GM21381 (cell line): ENCODE measurements around the gene ZNF831.

Experiments used
- ATAC-seq: cut with Tn5 transposase; IDR thresholded peaks from one replicate; pipeline ENCODE4 v1.9.1; 2021; ENCODE audit warnings: mild to moderate bottlenecking, moderate library complexity; ENCODE audit not compliant: unreplicated experiment

Gene ZNF831

GRCh38 chr20:59297686-59298085, 134.1 kb downstream of the ZNF831 start:
- ATAC-seq: no peak

DNA sequence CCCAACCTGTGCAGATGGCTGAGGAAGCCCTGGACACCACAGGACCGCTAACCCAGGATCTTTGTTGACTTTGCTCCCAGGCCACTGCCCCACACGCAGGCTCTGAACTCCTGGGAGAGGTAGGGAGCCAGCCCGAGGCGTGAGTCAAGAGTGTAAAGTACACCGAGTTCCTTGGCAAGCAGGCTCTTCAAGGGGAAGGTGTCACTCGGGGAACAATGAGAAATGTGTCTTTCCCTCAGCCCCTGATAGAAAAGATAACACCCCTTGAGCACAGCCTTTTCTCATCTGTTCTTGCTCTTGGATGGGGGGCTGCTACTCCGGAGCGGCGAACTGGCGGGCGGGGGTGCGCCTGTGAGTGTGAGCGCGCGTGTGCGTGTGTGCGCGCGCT, 136.3 kb downstream of the ZNF831 start:
- no peak for ATAC-seq

DNA sequence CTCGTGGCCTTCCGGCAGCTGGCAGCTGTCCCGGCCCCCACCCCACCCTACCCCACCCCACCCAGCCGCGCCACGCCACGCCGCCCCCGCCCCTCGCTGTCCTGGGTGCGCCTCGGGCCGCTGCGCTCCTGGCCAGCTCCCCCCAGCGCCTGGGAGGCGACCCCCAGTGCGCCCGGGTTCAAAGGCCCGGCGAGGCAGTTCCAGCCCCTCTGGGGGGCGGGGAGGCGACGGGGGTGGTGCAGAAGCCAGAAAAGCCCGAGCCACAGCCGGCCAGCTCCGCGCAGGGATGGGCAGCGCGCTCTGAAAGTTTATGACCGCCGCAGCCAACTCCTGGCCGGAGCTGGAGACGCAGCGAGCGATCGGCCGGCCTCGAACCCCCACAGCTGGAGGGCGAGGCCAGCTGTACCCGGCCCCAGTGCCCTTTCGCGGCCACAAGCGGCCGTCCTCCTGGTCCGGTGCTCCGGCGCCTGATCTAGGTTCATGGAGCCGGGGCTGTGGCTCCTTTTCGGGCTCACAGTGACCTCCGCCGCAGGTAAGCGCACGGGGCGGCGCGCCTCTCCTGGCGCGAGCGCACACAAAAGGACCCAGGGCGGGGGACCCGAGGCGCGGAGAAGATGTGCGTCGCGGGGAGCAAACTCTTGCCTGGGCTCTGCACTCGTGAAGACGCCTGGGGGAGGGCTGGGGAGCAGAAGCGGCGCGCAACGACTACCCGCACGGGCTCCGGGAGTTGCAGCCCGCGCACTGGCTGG, 136.9 kb downstream of the ZNF831 start, which contains the start of gene EDN3:
Gene EDN3, plus strand, starts transcription at position 279 of the 749 bp plus-strand sequence. Its CDS starts 202 bp downstream, at position 481.
- no peak for ATAC-seq

GRCh38 chr20:59301343-59302007, 137.9 kb downstream of the ZNF831 start:
- ATAC-seq: no peak

DNA sequence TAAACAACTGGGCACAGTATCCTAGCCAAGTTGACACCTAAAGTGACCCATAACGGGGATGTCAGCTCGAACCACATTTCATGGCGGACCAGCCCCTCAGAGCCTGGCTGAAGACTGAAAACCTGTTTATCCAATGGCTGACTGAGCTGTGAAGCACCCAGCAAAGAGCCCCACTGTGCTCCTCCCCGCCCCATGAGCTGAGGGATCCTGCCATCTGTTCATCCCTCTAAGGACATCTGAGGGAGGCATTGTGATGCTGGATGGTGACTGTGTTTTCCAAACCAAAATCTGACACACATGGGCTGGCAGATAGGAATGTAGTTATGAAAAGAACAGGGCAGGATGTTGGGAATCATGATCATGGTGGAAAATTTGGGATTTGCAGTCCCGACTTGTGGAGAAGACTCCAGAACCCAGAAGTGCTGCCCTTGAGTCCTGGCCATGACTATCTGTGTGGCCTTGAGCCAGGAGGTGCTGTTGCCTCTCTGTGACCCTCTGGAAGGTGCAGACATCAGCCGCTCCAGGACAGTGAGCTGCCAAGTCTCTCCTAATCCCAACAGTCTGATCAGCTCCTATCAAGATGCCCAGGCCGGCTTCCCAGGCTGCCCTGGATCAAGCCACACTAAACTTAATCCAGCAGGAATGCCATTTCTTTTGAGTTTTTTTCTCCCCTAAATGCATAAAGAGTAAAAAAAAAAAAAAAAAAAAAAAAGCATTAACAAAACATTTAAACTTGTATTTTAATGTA, 142.5 kb downstream of the ZNF831 start:
- no peak for ATAC-seq

DNA sequence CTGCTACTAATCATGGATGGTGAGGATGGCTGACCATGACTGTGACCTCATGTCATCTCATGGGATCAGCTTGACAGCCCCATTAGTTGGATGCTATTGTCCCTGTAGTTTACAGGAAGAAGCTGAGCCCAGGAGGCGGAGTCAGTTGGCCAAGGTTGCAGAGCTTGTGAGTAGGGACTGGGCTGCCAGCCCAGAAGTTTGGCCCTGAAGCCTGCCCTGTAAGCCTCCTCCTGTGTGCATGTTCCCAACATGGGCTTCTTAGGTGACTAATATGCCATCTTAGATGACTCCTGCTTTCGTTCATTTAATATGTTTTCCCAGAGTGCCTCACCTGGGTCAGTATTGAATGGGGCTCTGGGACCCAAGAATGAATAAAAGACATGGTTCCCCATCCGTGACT, 143.6 kb downstream of the ZNF831 start:
- ATAC-seq: no peak
